GM06990 (cell line): ENCODE data around the gene MAP1B.

Source experiments
- DNase-seq: peaks from one replicate; pipeline ENCODE4 v3.0.0-alpha.2; 2011; ENCODE audit not compliant: insufficient read length; ENCODE audit errors: extremely low read depth
- H3K27me3 ChIP-seq: replicated peaks from 2 replicates; pipeline ENCODE4 v1.6.0; 2011; ENCODE audit warnings: low read length; ENCODE audit not compliant: control insufficient read depth, insufficient read depth
- H3K36me3 ChIP-seq: 2 replicates; pipeline ENCODE4 v1.5.1; 2011; ENCODE audit warnings: low read length; ENCODE audit not compliant: control insufficient read depth, insufficient read depth
- H3K4me3 ChIP-seq: replicated peaks from 2 replicates; pipeline ENCODE4 v1.5.1; 2011; ENCODE audit warnings: low read depth, mild to moderate bottlenecking, control low read depth, low read length
- CTCF ChIP-seq: IDR thresholded peaks from 2 replicates; pipeline ENCODE4 v1.5.1; 2011; ENCODE audit warnings: low read length, control low read depth, mild to moderate bottlenecking, inconsistent platforms; ENCODE audit not compliant: insufficient read depth, poor library complexity, severe bottlenecking

MAP1B gene

GRCh38 chr5:72151646-72152045 is 44.4 kb downstream of the MAP1B start:
- no peaks in the 10 kb centered on the region for H3K27me3 ChIP-seq
- DNase-seq = no peak
- TF ChIP-seq CTCF = no peak
- H3K36me3 ChIP-seq = no peaks in the 10 kb centered on the region
- H3K4me3 ChIP-seq = no peak overlapping the region

- no peaks in the 10 kb centered on the region for H3K36me3 ChIP-seq
- H3K27me3 ChIP-seq = no peaks in the 10 kb centered on the region
- DNase-seq = no peak
- no peak overlapping the region for H3K4me3 ChIP-seq
- TF ChIP-seq CTCF = no peak
Observed at GRCh38 chr5:72152545-72152944, 45.3 kb downstream of the MAP1B start.

- no peak for DNase-seq
- Histone ChIP-seq H3K36me3 (no peaks in the 10 kb centered on the region), H3K4me3 (no peak overlapping the region), H3K27me3 (no peaks in the 10 kb centered on the region)
- no peak for TF ChIP-seq CTCF
Observed at GRCh38 chr5:72153551-72153950, 46.3 kb downstream of the MAP1B start.

GRCh38 chr5:72154076-72154756 is 46.9 kb downstream of the MAP1B start:
- H3K36me3 ChIP-seq = no peaks in the 10 kb centered on the region
- no peak for DNase-seq
- H3K27me3 ChIP-seq = no peaks in the 10 kb centered on the region
- TF ChIP-seq CTCF = no peak
- no peak overlapping the region for H3K4me3 ChIP-seq

- H3K4me3 ChIP-seq = no peak overlapping the region
- H3K36me3 ChIP-seq = no peaks in the 10 kb centered on the region
- no peaks in the 10 kb centered on the region for H3K27me3 ChIP-seq
- DNase-seq = no peak
- no peak for TF ChIP-seq CTCF
Observed at GRCh38 chr5:72156946-72157624, 49.8 kb downstream of the MAP1B start.
